H1 (cell line): Measurements from ENCODE around the gene SSUH2. TPM values are rescaled to one million over a fixed set of nuclear protein-coding genes. Genes with fewer than 3 reads are reported as not detected.

ENCODE experiments used
- CHD7 ChIP-seq: fragments of 300-600 bp; sonication (generic); IDR thresholded peaks from 2 replicates; pipeline ENCODE4 v1.7.1; 2012; ENCODE audit warnings: low read length, moderate library complexity, mild to moderate bottlenecking, inconsistent platforms; ENCODE audit not compliant: insufficient replicate concordance
- EP300 ChIP-seq, 2 experiments: IDR thresholded peaks; 1 replicate in 1 of 2; 2 replicates in 1 of 2; pipeline ENCODE4 v1.6.1; 2011 to 2012; ENCODE audit warnings: low read depth in 2 of 2, low read length in 2 of 2, mild to moderate bottlenecking in 2 of 2, borderline replicate concordance in 1 of 2, inconsistent platforms in 1 of 2, moderate library complexity in 1 of 2
- MAFK ChIP-seq: IDR thresholded peaks from 2 replicates; pipeline ENCODE4 v1.6.1; 2012; ENCODE audit warnings: low read depth, mild to moderate bottlenecking, improper control_type of control experiment, low read length
- NANOG ChIP-seq: IDR thresholded peaks from 2 replicates; pipeline ENCODE4 v1.6.1; 2011; ENCODE audit warnings: low read length, low read depth, mild to moderate bottlenecking, inconsistent platforms; ENCODE audit not compliant: insufficient read depth, poor library complexity, severe bottlenecking
- POLR2AphosphoS5 ChIP-seq: IDR thresholded peaks from 2 replicates; pipeline ENCODE4 v1.6.1; 2011; ENCODE audit warnings: low read depth, low read length
- RNF2 ChIP-seq: fragments of 200-900, 300-1000 bp; sonication (generic); IDR thresholded peaks from 2 replicates; pipeline ENCODE4 v1.7.1; 2016; ENCODE audit warnings: borderline replicate concordance, low read depth, mild to moderate bottlenecking, antibody characterized with exemption, low read length; ENCODE audit not compliant: poor library complexity, severe bottlenecking; ENCODE audit errors: missing control alignments
- SIX5 ChIP-seq: IDR thresholded peaks from 2 replicates; pipeline ENCODE4 v1.6.1; 2011; ENCODE audit warnings: mild to moderate bottlenecking, low read depth, low read length
- SP2 ChIP-seq: IDR thresholded peaks from 2 replicates; pipeline ENCODE4 v1.6.1; 2012; ENCODE audit warnings: mild to moderate bottlenecking, low read length, inconsistent platforms
- SRF ChIP-seq: IDR thresholded peaks from 2 replicates; pipeline ENCODE4 v1.6.1; 2011; ENCODE audit warnings: mild to moderate bottlenecking, low read depth, low read length, moderate library complexity
- TBP ChIP-seq: IDR thresholded peaks from 2 replicates; pipeline ENCODE4 v1.6.1; 2011; ENCODE audit warnings: low read depth, low read length, improper control_type of control experiment
- TEAD4 ChIP-seq: IDR thresholded peaks from 2 replicates; pipeline ENCODE4 v1.6.1; 2012; ENCODE audit warnings: low read depth, low read length, inconsistent platforms, mixed read lengths
- polyA plus RNA-seq, 7 experiments: library from polyadenylated mRNA; depleted of rRNA in 3 of 7; stranded (reverse) in 5 of 7; unstranded in 2 of 7; fragments of >200 nt in 5 of 7; fragments of 200-250 nt in 2 of 7; gene quantifications; 1 replicate in 5 of 7; 2 replicates in 1 of 7; 4 replicates in 1 of 7; pipeline versions ENCODE4 v1.2.1 to v1.2.3, GENCODE V29; 2011 to 2013; ENCODE audit warnings: missing spikeins in 2 of 7, mixed read lengths in 2 of 7
- total RNA-seq: library from RNA; stranded (reverse); fragmentation: NEBNext Ultra II Directional; extraction: Animal tissue kit (Norgen Biotek cat#: 25700); gene quantifications from 2 replicates; pipeline ENCODE4 v1.2.1, GENCODE V29; 2021

Gene SSUH2
- total and polyA plus RNA-seq, 2 of the 8 experiments (the other 6 are each of a cell fraction or from before 2014, with no cell fraction given), result 0.62 to 0.69 TPM

- no peak for TF ChIP-seq CHD7
- no peak for TF ChIP-seq TEAD4
- TF ChIP-seq NANOG, result no peak
- no peak for TF ChIP-seq SRF
- TF ChIP-seq TBP, result no peak
- TF ChIP-seq EP300 (IDR thresholded peaks at IDR 0.05; ENCODE audit: borderline replicate concordance in 1 of 2, low read depth in 2 of 2, low read length in 2 of 2), result no peak
- TF ChIP-seq SP2, result no peak
- no peak for TF ChIP-seq RNF2
- TF ChIP-seq POLR2AphosphoS5, result no peak
- TF ChIP-seq SIX5, result no peak
- TF ChIP-seq MAFK, result no peak
These were observed 20.9 kb upstream of the SSUH2 start (continued) for GRCh38 chr3:8665407-8665896.
